RPMI7951 (cell line): Measurements from ENCODE around the gene SLC6A19. TPM values are rescaled to one million over a fixed set of nuclear protein-coding genes. Genes with fewer than 3 reads are reported as not detected.

ENCODE experiments used
- DNase-seq: peaks from one replicate; pipeline ENCODE4 v3.0.0-alpha.2; 2012; ENCODE audit warnings: low read depth
- total RNA-seq: library from RNA; depleted of rRNA; stranded (reverse); fragments of >200 nt; shearing (Covaris generic); gene quantifications from 2 replicates; pipeline ENCODE4 v1.2.3, GENCODE V29; 2014

The SLC6A19 gene
- total RNA-seq, 1 experiment from 2014 or later = not detected

- DNase-seq = no peak
Observed at GRCh38 chr5:1244255-1244654, 42.9 kb downstream of the SLC6A19 start.

- DNase-seq = no peak
Observed at GRCh38 chr5:1244976-1245375, 43.6 kb downstream of the SLC6A19 start.

- DNase-seq = no peak
Observed at GRCh38 chr5:1245905-1246576, 44.6 kb downstream of the SLC6A19 start.

- peak; percentile 21 for DNase-seq
Observed at GRCh38 chr5:1246711-1247431, 45.5 kb downstream of the SLC6A19 start.

- DNase-seq = no peak
Observed at GRCh38 chr5:1247811-1248210, 46.4 kb downstream of the SLC6A19 start.

- no peak for DNase-seq
Observed at GRCh38 chr5:1249366-1250280, 48.2 kb downstream of the SLC6A19 start.

- DNase-seq = no peak
Observed at GRCh38 chr5:1251678-1252580, 50.5 kb downstream of the SLC6A19 start.

- no peak for DNase-seq
Observed at GRCh38 chr5:1252681-1253080, 51.3 kb downstream of the SLC6A19 start.

GRCh38 chr5:1253456-1254105 lies 52.2 kb downstream of the SLC6A19 start:
- no peak for DNase-seq

- no peak for DNase-seq
Observed at GRCh38 chr5:1254196-1254595, 52.8 kb downstream of the SLC6A19 start.

- no peak for DNase-seq
Observed at GRCh38 chr5:1255081-1255561, 53.7 kb downstream of the SLC6A19 start.

GRCh38 chr5:1256776-1257175 lies 55.4 kb downstream of the SLC6A19 start:
- DNase-seq = no peak

GRCh38 chr5:1257363-1257762 lies 56.0 kb downstream of the SLC6A19 start:
- DNase-seq = no peak

- no peak for DNase-seq
Observed at GRCh38 chr5:1257841-1258240, 56.4 kb downstream of the SLC6A19 start.

GRCh38 chr5:1259806-1260480 lies 58.5 kb downstream of the SLC6A19 start:
- no peak for DNase-seq

GRCh38 chr5:1261643-1262042 lies 60.2 kb downstream of the SLC6A19 start:
- no peak for DNase-seq

- DNase-seq = peak; percentile 4
Observed at GRCh38 chr5:1262381-1262780, 61.0 kb downstream of the SLC6A19 start.

- DNase-seq = no peak
Observed at GRCh38 chr5:1264211-1264610, 62.8 kb downstream of the SLC6A19 start.

GRCh38 chr5:1265026-1265425 lies 63.6 kb downstream of the SLC6A19 start:
- no peak for DNase-seq
